HG03575 (cell line): ENCODE measurements around the gene WNT3A.

Source experiments
- ATAC-seq: cut with Tn5 transposase; IDR thresholded peaks from one replicate; pipeline ENCODE4 v1.9.1; 2021; ENCODE audit not compliant: unreplicated experiment, insufficient number of reproducible peaks, low FRiP score; ENCODE audit errors: extremely low read depth

WNT3A gene

GRCh38 chr1:228076796-228077430 lies 70.1 kb downstream of the WNT3A start:
- no peak for ATAC-seq

GRCh38 chr1:228077565-228078330 lies 71.0 kb downstream of the WNT3A start:
- ATAC-seq = no peak

GRCh38 chr1:228079013-228079412 lies 72.2 kb downstream of the WNT3A start:
- no peak for ATAC-seq

GRCh38 chr1:228079601-228080263 lies 72.9 kb downstream of the WNT3A start:
- no peak for ATAC-seq

- no peak for ATAC-seq
Measured at GRCh38 chr1:228081144-228081543, 74.3 kb downstream of the WNT3A start.

GRCh38 chr1:228081578-228082213 lies 74.9 kb downstream of the WNT3A start:
- no peak for ATAC-seq

- ATAC-seq = no peak
Measured at GRCh38 chr1:228082214-228082917, 75.6 kb downstream of the WNT3A start, which contains the start of gene ARF1. TSS of gene ARF1 (plus strand) at chr1:228082708. CDS start at chr1:228097115, 14,407 bp downstream.

- no peak for ATAC-seq
Measured at GRCh38 chr1:228082918-228083870, 76.4 kb downstream of the WNT3A start.

- no peak for ATAC-seq
Measured at GRCh38 chr1:228083871-228084278, 77.1 kb downstream of the WNT3A start.

GRCh38 chr1:228084325-228084724 lies 77.5 kb downstream of the WNT3A start:
- no peak for ATAC-seq

- ATAC-seq = no peak
Measured at GRCh38 chr1:228084797-228085196, 78.0 kb downstream of the WNT3A start.

- no peak for ATAC-seq
Measured at GRCh38 chr1:228085287-228085951, 78.6 kb downstream of the WNT3A start.

- no peak for ATAC-seq
Measured at GRCh38 chr1:228087771-228088251, 81.0 kb downstream of the WNT3A start.

- ATAC-seq = no peak
Measured at GRCh38 chr1:228088586-228089498, 82.0 kb downstream of the WNT3A start.

GRCh38 chr1:228089519-228090380 lies 83.0 kb downstream of the WNT3A start:
- no peak for ATAC-seq
